BLaER1 (cell line): ENCODE results near the gene MEG3.

ENCODE experiments used
- H3K27ac ChIP-seq: shearing (Covaris generic); formaldehyde crosslinking; 2 replicates; pipeline ENCODE4 v1.8.1; 2022
- H3K27me3 ChIP-seq: shearing (Covaris generic); formaldehyde crosslinking; 2 replicates; pipeline ENCODE4 v1.8.1; 2022
- H3K36me3 ChIP-seq: shearing (Covaris generic); formaldehyde crosslinking; 2 replicates; pipeline ENCODE4 v1.8.1; 2022
- H3K4me1 ChIP-seq: shearing (Covaris generic); formaldehyde crosslinking; 2 replicates; pipeline ENCODE4 v1.8.1; 2022
- H3K4me2 ChIP-seq: shearing (Covaris generic); formaldehyde crosslinking; 2 replicates; pipeline ENCODE4 v1.8.1; 2022
- H3K4me3 ChIP-seq: shearing (Covaris generic); formaldehyde crosslinking; 2 replicates; pipeline ENCODE4 v1.8.1; 2022
- H3K9ac ChIP-seq: shearing (Covaris generic); formaldehyde crosslinking; 2 replicates; pipeline ENCODE4 v1.8.1; 2022
- H3K9me3 ChIP-seq: shearing (Covaris generic); formaldehyde crosslinking; 2 replicates; pipeline ENCODE4 v1.8.1; 2022
- H4K20me1 ChIP-seq: shearing (Covaris generic); formaldehyde crosslinking; 2 replicates; pipeline ENCODE4 v1.8.1; 2022
- Cebpa-rat ChIP-seq: shearing (Covaris generic); IDR thresholded peaks from 2 replicates; pipeline ENCODE4 v1.8.1; 2022

Gene MEG3

GRCh38 chr14:100857233-100857922, 31.5 kb downstream of the MEG3 start:
- H3K4me2 ChIP-seq, result peak overlapping the region; percentile 66
- no peak for TF ChIP-seq Cebpa-rat
- H3K4me3 ChIP-seq, result no peak overlapping the region
- no peaks in the 10 kb centered on the region for H3K36me3 ChIP-seq
- H4K20me1 ChIP-seq, result no peaks in the 10 kb centered on the region
- H3K4me1 ChIP-seq, result peaks cover 38% of the 10 kb centered on the region
- H3K9me3 ChIP-seq, result no peaks in the 10 kb centered on the region
- H3K27me3 ChIP-seq, result no peaks in the 10 kb centered on the region; the same call in 1 of the 2 replicates
- peak overlapping the region; percentile 6; the same call in 1 of the 2 replicates for H3K9ac ChIP-seq
- no peak overlapping the region for H3K27ac ChIP-seq

GRCh38 chr14:100857923-100858837, 32.3 kb downstream of the MEG3 start:
- H3K4me3 ChIP-seq, result no peak overlapping the region
- H3K4me1 ChIP-seq, result peaks cover 38% of the 10 kb centered on the region
- H4K20me1 ChIP-seq, result no peaks in the 10 kb centered on the region
- H3K27ac ChIP-seq, result no peak overlapping the region
- H3K9ac ChIP-seq, result peak overlapping the region; percentile 6; the same call in 1 of the 2 replicates
- no peaks in the 10 kb centered on the region for H3K36me3 ChIP-seq
- H3K27me3 ChIP-seq, result no peaks in the 10 kb centered on the region; the same call in 1 of the 2 replicates
- peaks cover 3% of the 10 kb centered on the region; the same call in 1 of the 2 replicates for H3K9me3 ChIP-seq
- H3K4me2 ChIP-seq, result peak overlapping the region; percentile 66
- TF ChIP-seq Cebpa-rat, result no peak

- peaks cover 6% of the 10 kb centered on the region; the same call in 1 of the 2 replicates for H3K9me3 ChIP-seq
- H3K4me3 ChIP-seq, result no peak overlapping the region
- no peaks in the 10 kb centered on the region for H4K20me1 ChIP-seq
- no peak overlapping the region for H3K27ac ChIP-seq
- peak overlapping the region; percentile 66; the same call in 1 of the 2 replicates for H3K4me2 ChIP-seq
- no peaks in the 10 kb centered on the region; the same call in 1 of the 2 replicates for H3K27me3 ChIP-seq
- H3K4me1 ChIP-seq, result peaks cover 38% of the 10 kb centered on the region
- H3K36me3 ChIP-seq, result no peaks in the 10 kb centered on the region
- TF ChIP-seq Cebpa-rat, result no peak
- H3K9ac ChIP-seq, result no peak overlapping the region
These were observed 32.9 kb downstream of the MEG3 start for GRCh38 chr14:100858838-100859220.

GRCh38 chr14:100859781-100860180, 33.9 kb downstream of the MEG3 start:
- Histone ChIP-seq H3K4me3 (no peak overlapping the region), H3K9ac (no peak overlapping the region), H3K9me3 (peaks cover 6% of the 10 kb centered on the region; the same call in 1 of the 2 replicates), H3K27me3 (no peaks in the 10 kb centered on the region; the same call in 1 of the 2 replicates), H3K36me3 (no peaks in the 10 kb centered on the region), H4K20me1 (no peaks in the 10 kb centered on the region), H3K27ac (no peak overlapping the region), H3K4me2 (no peak overlapping the region), H3K4me1 (peaks cover 38% of the 10 kb centered on the region)
- TF ChIP-seq Cebpa-rat, result no peak

GRCh38 chr14:100860556-100861187, 34.8 kb downstream of the MEG3 start:
- no peak overlapping the region for H3K27ac ChIP-seq
- H3K9ac ChIP-seq, result no peak overlapping the region
- no peak overlapping the region for H3K4me2 ChIP-seq
- H3K4me3 ChIP-seq, result no peak overlapping the region
- no peak for TF ChIP-seq Cebpa-rat
- H3K4me1 ChIP-seq, result peaks cover 38% of the 10 kb centered on the region
- H3K27me3 ChIP-seq, result no peaks in the 10 kb centered on the region; the same call in 1 of the 2 replicates
- H3K36me3 ChIP-seq, result no peaks in the 10 kb centered on the region
- H3K9me3 ChIP-seq, result peaks cover 6% of the 10 kb centered on the region; the same call in 1 of the 2 replicates
- H4K20me1 ChIP-seq, result no peaks in the 10 kb centered on the region

- Histone ChIP-seq H3K9me3 (peaks cover 6% of the 10 kb centered on the region; the same call in 1 of the 2 replicates), H3K4me2 (no peak overlapping the region), H3K4me1 (peaks cover 33% of the 10 kb centered on the region), H4K20me1 (no peaks in the 10 kb centered on the region), H3K27me3 (no peaks in the 10 kb centered on the region; the same call in 1 of the 2 replicates), H3K9ac (no peak overlapping the region), H3K4me3 (no peak overlapping the region), H3K36me3 (no peaks in the 10 kb centered on the region), H3K27ac (no peak overlapping the region)
- TF ChIP-seq Cebpa-rat, result no peak
These were observed 35.4 kb downstream of the MEG3 start for GRCh38 chr14:100861188-100861936.

GRCh38 chr14:100861937-100862247, 36.0 kb downstream of the MEG3 start:
- Histone ChIP-seq H3K4me1 (peaks cover 27% of the 10 kb centered on the region), H3K36me3 (no peaks in the 10 kb centered on the region), H4K20me1 (no peaks in the 10 kb centered on the region), H3K4me2 (no peak overlapping the region), H3K9ac (no peak overlapping the region), H3K9me3 (peaks cover 6% of the 10 kb centered on the region; the same call in 1 of the 2 replicates), H3K4me3 (no peak overlapping the region), H3K27ac (no peak overlapping the region), H3K27me3 (no peaks in the 10 kb centered on the region)
- no peak for TF ChIP-seq Cebpa-rat

GRCh38 chr14:100862277-100862676, 36.4 kb downstream of the MEG3 start:
- H3K4me1 ChIP-seq, result peaks cover 24% of the 10 kb centered on the region
- no peak overlapping the region for H3K4me3 ChIP-seq
- H3K36me3 ChIP-seq, result no peaks in the 10 kb centered on the region
- H3K27me3 ChIP-seq, result no peaks in the 10 kb centered on the region
- peaks cover 6% of the 10 kb centered on the region; the same call in 1 of the 2 replicates for H3K9me3 ChIP-seq
- H3K27ac ChIP-seq, result no peak overlapping the region
- H3K9ac ChIP-seq, result no peak overlapping the region
- H3K4me2 ChIP-seq, result no peak overlapping the region
- no peaks in the 10 kb centered on the region for H4K20me1 ChIP-seq
- no peak for TF ChIP-seq Cebpa-rat

- Histone ChIP-seq H4K20me1 (no peaks in the 10 kb centered on the region), H3K36me3 (no peaks in the 10 kb centered on the region), H3K27me3 (no peaks in the 10 kb centered on the region), H3K4me2 (no peak overlapping the region), H3K4me1 (peaks cover 18% of the 10 kb centered on the region), H3K27ac (no peak overlapping the region), H3K4me3 (no peak overlapping the region), H3K9me3 (peaks cover 6% of the 10 kb centered on the region; the same call in 1 of the 2 replicates), H3K9ac (no peak overlapping the region)
- no peak for TF ChIP-seq Cebpa-rat
These were observed 36.9 kb downstream of the MEG3 start for GRCh38 chr14:100862793-100863192.
